GM19035 (cell line): ENCODE results near the gene RBP7.

Experiments
- ATAC-seq: cut with Tn5 transposase; IDR thresholded peaks from one replicate; pipeline ENCODE4 v1.9.1; 2021; ENCODE audit not compliant: unreplicated experiment

RBP7 gene

GRCh38 chr1:10064416-10065343, 67.7 kb downstream of the RBP7 start:
- no peak for ATAC-seq

GRCh38 chr1:10065344-10065685, 68.3 kb downstream of the RBP7 start:
- ATAC-seq = no peak
